Testis (tissue), 2 donors: Measurements from ENCODE around the gene PNPLA5.

Experiments
- CTCF ChIP-seq, 3 experiments: fragments of 450-650 bp in 2 of 3; fragments of 200-600 bp in 1 of 3; sonication (generic) in 1 of 3; IDR thresholded peaks; one replicate each; pipeline ENCODE4 v1.5.1; 2016 to 2019; ENCODE audit warnings: antibody characterized with exemption in 3 of 3, mild to moderate bottlenecking in 2 of 3, moderate library complexity in 1 of 3
- POLR2A ChIP-seq: fragments of 450-650 bp; IDR thresholded peaks from one replicate; pipeline ENCODE4 v1.6.1; 2017; ENCODE audit warnings: antibody characterized with exemption, mild to moderate bottlenecking, moderate library complexity

- no peak for TF ChIP-seq CTCF (IDR thresholded peaks at IDR 0.05)
- no peak for TF ChIP-seq POLR2A
Observed at GRCh38 chr22:43910178-43910695, 18.4 kb upstream of the PNPLA5 start.
